Stimulated activated CD4-positive, alpha-beta T cell treated with anti-CD3 and anti-CD28 coated beads, Interleukin-15, amount 100 ng/mL, for 48 hours (primary cell): ENCODE results near the gene DLX4.

Source experiments
- DNase-seq, 2 donors: peaks; one replicate each; pipeline ENCODE4 v3.0.0-alpha.2; 2020; ENCODE audit warnings: low read depth in 2 of 2

DLX4 gene

GRCh38 chr17:49946964-49947584 lies 21.9 kb upstream of the DLX4 start:
- DNase-seq = no peak

- DNase-seq = no peak
These were observed 19.4 kb upstream of the DLX4 start for GRCh38 chr17:49949634-49950033.

- no peak for DNase-seq
These were observed 17.5 kb upstream of the DLX4 start for GRCh38 chr17:49951362-49952082.

GRCh38 chr17:49952209-49952911 lies 16.6 kb upstream of the DLX4 start:
- DNase-seq = peak; percentile 56 to 83

GRCh38 chr17:49952912-49953497 lies 16.0 kb upstream of the DLX4 start:
- no peak for DNase-seq

GRCh38 chr17:49955157-49955556 lies 13.8 kb upstream of the DLX4 start:
- no peak for DNase-seq

GRCh38 chr17:49956780-49957179 lies 12.2 kb upstream of the DLX4 start:
- no peak for DNase-seq

GRCh38 chr17:49957350-49957749 lies 11.6 kb upstream of the DLX4 start:
- DNase-seq = no peak

GRCh38 chr17:49958723-49959122 lies 10.3 kb upstream of the DLX4 start:
- no peak for DNase-seq

- DNase-seq = no peak
These were observed 9.6 kb upstream of the DLX4 start for GRCh38 chr17:49959183-49959935.

- no peak for DNase-seq
These were observed 6.2 kb upstream of the DLX4 start for GRCh38 chr17:49962599-49963308.

GRCh38 chr17:49963309-49963625 lies 5.7 kb upstream of the DLX4 start:
- no peak for DNase-seq

GRCh38 chr17:49963626-49964302 lies 5.2 kb upstream of the DLX4 start:
- no peak for DNase-seq

- no peak for DNase-seq
These were observed 4.7 kb upstream of the DLX4 start for GRCh38 chr17:49964303-49964768.

GRCh38 chr17:49964769-49965523 lies 4.0 kb upstream of the DLX4 start:
- no peak for DNase-seq

GRCh38 chr17:49965524-49965909 lies 3.5 kb upstream of the DLX4 start:
- DNase-seq = no peak

GRCh38 chr17:49966767-49967166 lies 2.2 kb upstream of the DLX4 start:
- no peak for DNase-seq

GRCh38 chr17:49967205-49967604 lies 1.8 kb upstream of the DLX4 start:
- DNase-seq = no peak

GRCh38 chr17:49967621-49968404 lies 1.2 kb upstream of the DLX4 start:
- no peak for DNase-seq
